ENCODE results near the gene CORO7. TPM values are rescaled to one million over a fixed set of nuclear protein-coding genes. Genes with fewer than 3 reads are reported as not detected.

Gene CORO7
- total RNA-seq, 1 donor from 2014 or later = 25.7 TPM

DNA sequence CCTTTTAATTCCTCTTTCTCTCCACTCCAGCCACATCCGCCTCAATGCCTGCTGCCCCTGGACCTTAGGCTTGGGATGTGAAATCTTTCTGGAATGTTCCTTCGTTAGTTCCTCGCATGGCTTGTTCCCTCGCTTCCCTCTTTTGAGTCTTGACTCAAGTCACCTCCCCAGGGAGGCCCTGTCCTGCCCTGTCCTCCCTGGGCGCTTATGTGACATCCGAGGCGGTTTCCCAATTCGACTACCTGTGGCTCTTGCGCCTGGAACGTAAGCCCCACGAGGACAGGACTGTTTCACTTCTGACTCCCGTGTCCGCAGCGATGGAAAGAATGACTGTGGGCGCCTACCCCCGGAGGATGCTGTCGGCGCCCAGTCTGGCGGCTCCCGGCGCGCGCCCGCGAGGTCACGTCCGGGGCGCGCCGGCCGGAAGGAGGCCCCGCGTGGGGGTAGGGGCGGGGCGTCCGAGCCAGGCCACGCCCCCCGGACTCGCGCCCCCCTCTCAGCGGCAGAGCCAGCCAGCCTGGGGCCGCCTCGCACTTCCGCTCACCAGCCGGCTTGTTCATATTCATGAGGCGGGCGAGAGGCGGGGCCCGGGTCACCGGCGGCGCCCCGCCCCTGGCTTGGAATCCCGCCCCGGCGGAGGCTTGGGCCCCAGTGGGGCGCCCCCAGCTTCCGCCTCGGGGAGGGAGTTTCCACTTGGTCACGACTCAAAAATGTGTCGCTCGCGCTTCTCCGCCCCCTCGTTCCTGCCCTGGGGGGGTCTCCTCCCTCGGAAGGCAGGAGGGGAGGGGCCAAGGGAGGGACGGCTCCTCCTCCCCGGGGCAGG lies 109.0 kb downstream of the CORO7 start:
- peak; percentile 91 for DNase-seq (ENCODE audit: low spot score, unreplicated experiment)
- H3K27me3 Mint-ChIP-seq = no peaks in the 10 kb centered on the region
- H3K4me1 Mint-ChIP-seq (ENCODE audit: low read depth) = peaks cover 9% of the 10 kb centered on the region
- H3K4me3 Mint-ChIP-seq (ENCODE audit: low read depth) = peak overlapping the region; percentile 90
- TF ChIP-seq CTCF (IDR thresholded peaks at IDR 0.05; ENCODE audit: unreplicated experiment) = no peak
- H3K9me3 Mint-ChIP-seq (ENCODE audit: low read depth) = no peaks in the 10 kb centered on the region
- peak overlapping the region; percentile 93 for H3K27ac Mint-ChIP-seq
- peaks cover 1% of the 10 kb centered on the region for H3K36me3 Mint-ChIP-seq (ENCODE audit: insufficient read depth)

DNA sequence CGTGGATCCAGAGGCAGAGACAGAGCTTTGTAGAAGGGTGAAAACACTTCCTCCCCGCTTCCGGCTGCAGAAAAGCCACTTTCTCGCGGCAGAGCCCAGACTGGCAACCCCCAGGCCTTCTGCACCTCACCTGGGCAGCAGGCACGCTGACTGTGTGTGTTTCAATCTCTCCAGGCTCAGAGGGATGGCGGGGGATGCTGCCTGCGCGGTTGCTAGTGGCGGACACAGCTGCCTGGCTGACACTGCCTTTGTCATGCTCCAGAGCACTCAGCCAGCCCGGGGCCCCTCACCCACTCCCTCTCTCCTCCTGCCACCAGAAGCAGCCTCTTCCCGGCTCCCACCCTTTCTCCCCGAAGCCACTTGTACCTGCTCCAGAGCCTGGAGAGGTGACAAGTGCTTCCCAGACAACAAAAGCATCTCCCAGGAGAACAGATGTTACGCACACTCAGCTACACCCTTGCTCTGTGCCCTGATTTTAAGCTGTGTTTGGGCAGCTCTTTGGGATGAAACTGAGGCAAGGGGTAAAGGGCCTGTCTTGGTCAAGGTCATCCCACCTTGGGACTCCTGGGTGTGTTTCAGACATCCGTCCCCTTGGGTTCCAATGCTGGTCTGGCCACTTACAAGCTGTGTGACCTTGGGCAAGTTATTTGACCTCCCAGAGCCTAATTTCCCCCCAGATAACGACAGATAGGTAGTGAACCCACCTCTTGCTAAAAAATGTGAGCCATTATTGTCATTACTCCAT lies 109.8 kb downstream of the CORO7 start:
- DNase-seq (ENCODE audit: low spot score, unreplicated experiment) = no peak
- Mint-ChIP-seq H3K9me3 (ENCODE audit: low read depth) (no peaks in the 10 kb centered on the region), H3K27ac (peak overlapping the region; percentile 91), H3K27me3 (no peaks in the 10 kb centered on the region), H3K4me3 (ENCODE audit: low read depth) (peak overlapping the region; percentile 90), H3K36me3 (ENCODE audit: insufficient read depth) (peaks cover 1% of the 10 kb centered on the region), H3K4me1 (ENCODE audit: low read depth) (peaks cover 9% of the 10 kb centered on the region)
- TF ChIP-seq CTCF (IDR thresholded peaks at IDR 0.05; ENCODE audit: unreplicated experiment) = no peak

Other genes with a start within 250 kb of the CORO7 start
- 0.09 TPM in 1 of 2 replicates, not detected in the other for gene SRL, start 174.5 kb downstream of the CORO7 start, total RNA-seq
- gene TFAP4, start 143.6 kb downstream of the CORO7 start, total RNA-seq = 22.9 and 29.0 TPM in 2 replicates
- 22.2 and 23.2 TPM in 2 replicates for gene GLIS2, start 100.5 kb downstream of the CORO7 start, total RNA-seq
- gene PAM16, start 65.3 kb downstream of the CORO7 start, total RNA-seq = 33.5 and 36.7 TPM in 2 replicates
- 3.8 and 4.0 TPM in 2 replicates for gene VASN, start 44.7 kb downstream of the CORO7 start, total RNA-seq
- gene DNAJA3, start 9.3 kb upstream of the CORO7 start, total RNA-seq = 38.8 and 42.3 TPM in 2 replicates
- 47.1 and 48.7 TPM in 2 replicates for gene NMRAL1, start 58.0 kb upstream of the CORO7 start, total RNA-seq
- gene HMOX2, start 59.8 kb upstream of the CORO7 start, total RNA-seq = 28.5 and 30.1 TPM in 2 replicates
- 30.2 and 31.8 TPM in 2 replicates for gene CDIP1, start 122.2 kb upstream of the CORO7 start, total RNA-seq
- gene C16orf96, start 139.7 kb upstream of the CORO7 start, total RNA-seq = 1.2 and 1.7 TPM in 2 replicates
- gene UBALD1, start 198.3 kb upstream of the CORO7 start, total RNA-seq = 39.0 and 39.4 TPM in 2 replicates
- gene MGRN1, start 208.2 kb upstream of the CORO7 start, total RNA-seq = 104 and 105 TPM in 2 replicates

Measured in progenitor cell of endocrine pancreas (in vitro differentiated cells).